SIG-M5 treated with dmso at 0.1 percent for 504 hours (cell line): ENCODE results near the gene CLEC16A.
"Not testable (repeated sequence)": the region's sequence is repeated elsewhere in the genome, so short reads cannot be mapped to it uniquely, and the experiment has no call there.

Experiments used
- DNase-seq: peaks from one replicate; lab custom pipeline; 2025; ENCODE audit not compliant: unreplicated experiment; lab: John Stamatoyannopoulos, UW

The CLEC16A gene

GRCh38 chr16:10925285-10925684 lies 19.1 kb upstream of the CLEC16A start:
- DNase-seq: not testable (repeated sequence)

GRCh38 chr16:10926094-10926493 lies 18.3 kb upstream of the CLEC16A start:
- DNase-seq: no peak

- no peak for DNase-seq
Observed at GRCh38 chr16:10926867-10927266, 17.5 kb upstream of the CLEC16A start.

- no peak for DNase-seq
Observed at GRCh38 chr16:10927497-10928112, 16.8 kb upstream of the CLEC16A start.

- not testable (repeated sequence) for DNase-seq
Observed at GRCh38 chr16:10929097-10929496, 15.3 kb upstream of the CLEC16A start.

GRCh38 chr16:10929853-10930754 lies 14.3 kb upstream of the CLEC16A start:
- no peak for DNase-seq

- DNase-seq: no peak
Observed at GRCh38 chr16:10930755-10931093, 13.6 kb upstream of the CLEC16A start.

GRCh38 chr16:10931134-10931533 lies 13.2 kb upstream of the CLEC16A start:
- DNase-seq: no peak

- DNase-seq: no peak
Observed at GRCh38 chr16:10931977-10932632, 12.3 kb upstream of the CLEC16A start.

- peak; percentile 16 for DNase-seq
Observed at GRCh38 chr16:10932959-10933710, 11.2 kb upstream of the CLEC16A start.

- no peak for DNase-seq
Observed at GRCh38 chr16:10933865-10934264, 10.5 kb upstream of the CLEC16A start.

GRCh38 chr16:10934325-10935107 lies 9.8 kb upstream of the CLEC16A start:
- no peak for DNase-seq

- DNase-seq: no peak
Observed at GRCh38 chr16:10935226-10935915, 9.0 kb upstream of the CLEC16A start.

- no peak for DNase-seq
Observed at GRCh38 chr16:10936272-10936984, 7.9 kb upstream of the CLEC16A start.

GRCh38 chr16:10937068-10937859 lies 7.1 kb upstream of the CLEC16A start:
- DNase-seq: no peak

- DNase-seq: no peak
Observed at GRCh38 chr16:10938321-10938720, 6.0 kb upstream of the CLEC16A start.

GRCh38 chr16:10938796-10939648 lies 5.3 kb upstream of the CLEC16A start:
- no peak for DNase-seq
